HL-60 (cell line): ENCODE data around the gene SLC38A10.

ENCODE experiments used
- DNase-seq, 2 experiments: peaks; one replicate each; pipeline ENCODE4 v3.0.0-alpha.2; 2010 to 2020; ENCODE audit warnings: low read depth in 1 of 2, low spot score in 1 of 2
- H3K27ac ChIP-seq: fragments of 250-450 bp; sonication (Bioruptor Pico); replicated peaks from 2 replicates; pipeline ENCODE4 v1.5.1; 2020; ENCODE audit warnings: mild to moderate bottlenecking, moderate library complexity
- H3K27me3 ChIP-seq: fragments of 250-450 bp; sonication (Bioruptor Pico); 2 replicates; pipeline ENCODE4 v1.5.1; 2021; ENCODE audit warnings: mild to moderate bottlenecking, moderate library complexity; ENCODE audit not compliant: insufficient read depth, poor library complexity, severe bottlenecking
- H3K4me3 ChIP-seq: replicated peaks from 2 replicates; pipeline ENCODE4 v1.5.1; 2011; ENCODE audit warnings: mild to moderate bottlenecking, control low read depth, low read length; ENCODE audit not compliant: insufficient read depth
- CTCF ChIP-seq: IDR thresholded peaks from one replicate; pipeline ENCODE4 v1.5.1; 2011; ENCODE audit warnings: low read length, control low read depth, inconsistent platforms; ENCODE audit not compliant: insufficient read depth
- GABPA ChIP-seq: IDR thresholded peaks from 2 replicates; pipeline ENCODE4 v1.6.1; 2012; ENCODE audit warnings: low read depth
- POLR2AphosphoS5 ChIP-seq: IDR thresholded peaks from 2 replicates; pipeline ENCODE4 v1.6.1; 2012; ENCODE audit warnings: low read depth
- REST ChIP-seq: IDR thresholded peaks from 2 replicates; pipeline ENCODE4 v1.6.1; 2012; ENCODE audit warnings: low read depth; ENCODE audit not compliant: insufficient replicate concordance
- SPI1 ChIP-seq: IDR thresholded peaks from 2 replicates; pipeline ENCODE4 v1.6.1; 2012; ENCODE audit warnings: low read depth, mild to moderate bottlenecking, borderline replicate concordance

Gene SLC38A10

DNA sequence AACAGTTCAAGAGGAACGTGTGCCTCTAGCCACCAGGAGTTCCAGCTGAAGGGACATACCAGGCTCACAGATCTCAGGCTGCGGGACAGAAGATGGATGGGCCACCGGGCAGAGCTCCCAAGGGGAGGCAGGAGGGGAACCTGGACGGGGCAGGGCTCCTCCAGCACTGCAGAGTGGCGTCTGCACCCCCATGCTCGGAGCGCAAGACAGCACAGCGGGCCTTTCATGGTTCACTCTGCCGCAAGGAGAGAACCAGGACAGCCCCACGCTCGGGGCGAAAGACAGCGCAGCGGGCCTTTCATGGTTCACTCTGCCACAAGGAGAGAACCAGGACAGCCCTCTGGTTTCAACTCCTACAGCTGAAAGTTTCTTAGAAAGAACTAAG, 20.6 kb downstream of the SLC38A10 start:
- H3K4me3 ChIP-seq, result no peak overlapping the region
- no peak overlapping the region for H3K27ac ChIP-seq
- TF ChIP-seq POLR2AphosphoS5 (no peak), SPI1 (no peak), CTCF (no peak), REST (no peak), GABPA (no peak)
- no peaks in the 10 kb centered on the region for H3K27me3 ChIP-seq
- no peak for DNase-seq

GRCh38 chr17:81273698-81274470, 21.2 kb downstream of the SLC38A10 start:
- H3K27ac ChIP-seq, result no peak overlapping the region
- no peak for TF ChIP-seq SPI1
- no peak for TF ChIP-seq POLR2AphosphoS5
- TF ChIP-seq GABPA, result no peak
- TF ChIP-seq REST, result no peak
- no peak for TF ChIP-seq CTCF
- H3K27me3 ChIP-seq, result no peaks in the 10 kb centered on the region
- DNase-seq, result no peak
- no peak overlapping the region for H3K4me3 ChIP-seq

- H3K4me3 ChIP-seq, result no peak overlapping the region
- no peaks in the 10 kb centered on the region for H3K27me3 ChIP-seq
- DNase-seq, result peak in 1 of 2 experiments; percentile 26
- TF ChIP-seq GABPA, result peak; percentile 39
- TF ChIP-seq POLR2AphosphoS5, result 0 out of 2 replicates have a peak, but pooled peaks have one; percentile 23
- no peak for TF ChIP-seq REST
- no peak for TF ChIP-seq SPI1
- no peak for TF ChIP-seq CTCF
- peak overlapping the region; percentile 61 for H3K27ac ChIP-seq
Measured at GRCh38 chr17:81272616-81273015, 22.5 kb downstream of the SLC38A10 start.
